HepG2 (cell line): ENCODE data around the gene ERF. TPM values are rescaled to one million over a fixed set of nuclear protein-coding genes. Genes with fewer than 3 reads are reported as not detected.

Experiments
- ATAC-seq: fragments of 200-7000 bp; cut with Tn5 transposase; 3 replicates; pipeline ENCODE4 v1.9.1; 2020; ENCODE audit warnings: mild to moderate bottlenecking, moderate library complexity
- BruUV-seq: library from RNA; stranded (reverse); fragments of 400-500 nt; replicated peaks from 2 replicates; lab custom pipeline; 2021; lab: Mats Ljungman, UMichigan
- CTCF ChIA-PET: fragments of 300-600 bp; formaldehyde crosslinking; extraction: SDS; loops from one replicate; lab custom pipeline; 2021; ENCODE audit warnings: low total read pairs, inconsistent platforms, low intra/inter-chr PET ratio; lab: Yijun Ruan, JAX
- POLR2A ChIA-PET: fragments of 350-600 bp; sonication (Branson Sonifier 250); formaldehyde crosslinking; loops from one replicate; lab custom pipeline; 2020; ENCODE audit warnings: antibody characterized with exemption, inconsistent platforms; lab: Yijun Ruan, JAX
- DNase-seq: peaks from one replicate; pipeline ENCODE4 v3.0.0-alpha.2; 2015; ENCODE audit warnings: low spot score
- FAIRE-seq: peaks from 3 replicates; lab custom pipeline; 2011; peaks lifted over from hg19 to GRCh38; lab: Jason Lieb, UNC
- H2AFZ ChIP-seq: one replicate; pipeline ENCODE4 v1.6.1; 2011; ENCODE audit warnings: low read length, inconsistent platforms
- H3K27ac ChIP-seq: fragments of 300-600 bp; 3 replicates; pipeline ENCODE4 v1.8.0; 2011; ENCODE audit warnings: mixed run types, mild to moderate bottlenecking, mixed read lengths, low read length, inconsistent platforms; ENCODE audit not compliant: insufficient read depth; ENCODE audit errors: extremely low read length
- H3K27me3 ChIP-seq, 2 experiments: fragments of 200-600 bp in 1 of 2; 2 replicates in 1 of 2; 3 replicates in 1 of 2; pipeline versions ENCODE4 v1.6.0 to v1.8.0; 2011; ENCODE audit warnings: low read length in 2 of 2, mild to moderate bottlenecking in 2 of 2, moderate library complexity in 2 of 2, inconsistent platforms in 1 of 2; ENCODE audit not compliant: insufficient read depth in 2 of 2, control insufficient read depth in 1 of 2
- H3K36me3 ChIP-seq, 2 experiments: fragments of 200-600 bp in 1 of 2; replicated peaks in 1 of 2; 2 replicates in 1 of 2; 3 replicates in 1 of 2; pipeline versions ENCODE4 v1.5.1 to v1.8.0; 2011; ENCODE audit warnings: low read length in 2 of 2, inconsistent platforms in 1 of 2; ENCODE audit not compliant: insufficient read depth in 2 of 2, control insufficient read depth in 1 of 2
- H3K4me1 ChIP-seq: 2 replicates; pipeline ENCODE4 v1.5.1; 2012; ENCODE audit warnings: low read length, inconsistent platforms; ENCODE audit not compliant: insufficient read depth
- H3K4me2 ChIP-seq: 2 replicates; pipeline ENCODE4 v1.6.0; 2011; ENCODE audit warnings: low read depth, low read length, inconsistent platforms
- H3K4me3 ChIP-seq, 3 experiments: fragments of 200-600 bp in 1 of 3; sonication (generic), shearing (Covaris generic) in 1 of 3; replicated peaks in 1 of 3; 2 replicates each; pipeline ENCODE4 v1.5.1; 2011 to 2016; ENCODE audit warnings: low read length in 3 of 3, inconsistent platforms in 2 of 3, low read depth in 2 of 3, mild to moderate bottlenecking in 2 of 3, control low read depth in 1 of 3, mixed read lengths in 1 of 3; ENCODE audit not compliant: insufficient read depth in 1 of 3
- H3K79me2 ChIP-seq: one replicate; pipeline ENCODE4 v1.6.1; 2011; ENCODE audit warnings: low read length, inconsistent platforms; ENCODE audit not compliant: insufficient read depth
- H3K9ac ChIP-seq: 2 replicates; pipeline ENCODE4 v1.6.0; 2011; ENCODE audit warnings: mild to moderate bottlenecking, low read depth, low read length, inconsistent platforms; ENCODE audit not compliant: insufficient read depth
- H3K9me3 ChIP-seq: 2 replicates; pipeline ENCODE4 v1.5.1; 2012; ENCODE audit warnings: mild to moderate bottlenecking, low read length
- H4K20me1 ChIP-seq: 2 replicates; pipeline ENCODE4 v1.6.0; 2011; ENCODE audit warnings: inconsistent platforms, mild to moderate bottlenecking, low read length, moderate library complexity; ENCODE audit not compliant: insufficient read depth
- BORCS8-MEF2B ChIP-seq: sonication (generic); formaldehyde crosslinking; IDR thresholded peaks from 2 replicates; pipeline ENCODE4 v1.8.0; 2022; ENCODE audit warnings: mild to moderate bottlenecking, missing genetic modification reagents
- DPF2 ChIP-seq: sonication (generic); formaldehyde crosslinking; IDR thresholded peaks from 2 replicates; pipeline ENCODE4 v1.4.0; 2020; ENCODE audit warnings: mild to moderate bottlenecking, low read depth, missing genetic modification reagents, borderline replicate concordance
- HNRNPUL1 ChIP-seq: fragments of 200-400 bp; formaldehyde crosslinking; IDR thresholded peaks from 2 replicates; pipeline ENCODE4 v1.6.1; 2017; ENCODE audit warnings: low read depth, mild to moderate bottlenecking, low read length, moderate library complexity
- PHF20 ChIP-seq: sonication (generic); formaldehyde crosslinking; IDR thresholded peaks from 2 replicates; pipeline ENCODE4 v1.5.0; 2020; ENCODE audit warnings: mild to moderate bottlenecking, missing genetic modification reagents
- POLR2AphosphoS2 ChIP-seq: IDR thresholded peaks from 2 replicates; pipeline ENCODE4 v1.6.1; 2011; ENCODE audit warnings: low read depth, low read length, improper control_type of control experiment
- RARA ChIP-seq: IDR thresholded peaks from 2 replicates; pipeline ENCODE4 v1.6.1; 2016; ENCODE audit warnings: missing genetic modification reagents, missing compliant biosample characterization
- RBFOX2 ChIP-seq: fragments of 200-400 bp; formaldehyde crosslinking; IDR thresholded peaks from 2 replicates; pipeline ENCODE4 v1.6.1; 2017; ENCODE audit warnings: low read depth, mild to moderate bottlenecking, low read length
- ZBTB38 ChIP-seq: sonication (generic); formaldehyde crosslinking; IDR thresholded peaks from 2 replicates; pipeline ENCODE4 v1.5.1; 2020; ENCODE audit warnings: mild to moderate bottlenecking, missing genetic modification reagents
- ZC3H13 ChIP-seq: sonication (generic); formaldehyde crosslinking; IDR thresholded peaks from 2 replicates; pipeline ENCODE4 v1.8.1; 2023; ENCODE audit warnings: mild to moderate bottlenecking, missing genetic modification reagents, moderate library complexity
- WGBS: methylation state at CpG from one replicate; pipeline ENCODE4 v1.1.6; 2017; ENCODE audit warnings: low lambda C conversion rate; 5-methylcytosine and 5-hydroxymethylcytosine counted together
- in situ Hi-C: cut with HindIII; loops from 2 replicates; pipeline ENCODE4 v1.10.0; 2017; ENCODE audit warnings: low pct_unique_long_range_greater_than_20kb; ENCODE audit not compliant: extremely low pct_ligation_motif_present
- intact Hi-C: fragments of 100-400 bp; cut with micrococcal nuclease; formaldehyde crosslinking; loops from one replicate; pipeline ENCODE4 v1.10.0; 2022; ENCODE audit not compliant: unreplicated experiment
- polyA plus RNA-seq, 8 experiments: library from polyadenylated mRNA; depleted of rRNA in 3 of 8; stranded (reverse) in 7 of 8; unstranded in 1 of 8; fragments of >200 nt; fragmentation: Illumina TruSeq in 4 of 8; extraction: Trizol in 4 of 8; gene quantifications; 2 replicates each; pipeline versions ENCODE4 v1.2.1 to v1.2.3, GENCODE V29; 2011 to 2016; ENCODE audit warnings: low read depth in 4 of 8, missing spikeins in 1 of 8, mixed read lengths in 1 of 8; ENCODE audit not compliant: insufficient read depth in 1 of 8
- total RNA-seq, 5 experiments: library from RNA; depleted of rRNA; stranded (reverse); fragments of >200 nt; fragmentation: Illumina TruSeq; extraction: Trizol; gene quantifications; 2 replicates each; pipeline ENCODE4 v1.2.3, GENCODE V29; 2016; ENCODE audit warnings: low read depth in 1 of 5
- TF ChIP-seq, protein P1 (sequence below): IDR thresholded peaks from 2 replicates; pipeline ENCODE4 v1.6.1; 2012; ENCODE audit warnings: inconsistent platforms
- TF ChIP-seq, protein P2 (sequence below): sonication (generic); formaldehyde crosslinking; conservative IDR thresholded peaks from 2 replicates; pipeline ENCODE4 v1.8.1; 2023; ENCODE audit warnings: missing genetic modification reagents

ERF gene
- total and polyA plus RNA-seq, 2 of the 13 experiments (the other 11 are each of a cell fraction or from before 2014, with no cell fraction given) = 67.1 to 69.9 TPM

DNA sequence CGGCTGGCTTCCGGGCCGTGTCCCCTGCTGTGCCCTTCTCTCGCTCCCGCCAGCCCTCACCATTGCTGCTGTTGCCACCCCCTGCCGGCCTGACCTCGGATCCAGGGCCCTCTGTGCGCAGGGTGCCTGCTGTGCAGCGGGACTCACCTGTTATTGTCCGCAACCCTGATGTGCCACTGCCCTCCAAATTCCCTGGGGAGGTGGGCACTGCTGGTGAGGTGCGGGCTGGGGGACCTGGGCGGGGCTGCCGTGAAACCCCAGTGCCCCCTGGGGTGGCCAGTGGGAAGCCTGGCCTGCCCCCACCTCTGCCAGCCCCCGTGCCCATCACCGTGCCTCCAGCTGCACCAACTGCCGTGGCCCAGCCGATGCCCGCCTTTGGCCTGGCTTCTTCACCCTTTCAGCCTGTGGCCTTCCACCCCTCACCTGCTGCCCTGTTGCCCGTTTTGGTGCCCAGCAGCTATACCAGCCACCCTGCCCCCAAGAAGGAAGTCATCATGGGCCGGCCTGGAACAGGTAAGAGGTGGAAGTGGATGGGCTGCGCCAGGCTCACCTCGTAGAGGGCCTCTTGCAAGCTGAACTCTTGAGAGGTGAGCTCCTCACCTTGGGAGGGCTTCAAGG, 19.2 kb upstream of the ERF start:
- no peak overlapping the region for H3K27ac ChIP-seq
- in situ Hi-C loops (no loop called here), intact Hi-C loops (no loop called here)
- peaks cover 41% of the 10 kb centered on the region for H3K4me1 ChIP-seq
- H3K79me2 ChIP-seq = peaks cover 19% of the 10 kb centered on the region
- POLR2A ChIA-PET = interaction anchor here (1.6 kb wide), 1 partner anchor 28 kb away, joined by 4 read pairs; no protein-coding TSS in a partner anchor
- DNase-seq (no peak), ATAC-seq (no peak), FAIRE-seq (no peak)
- CTCF ChIA-PET = no interaction called here
- H3K27me3 ChIP-seq = no peaks in the 10 kb centered on the region; a peak in 1 of 5 replicates
- no peak overlapping the region for H3K4me3 ChIP-seq
- no peaks in the 10 kb centered on the region for H3K9me3 ChIP-seq
- no peaks in the 10 kb centered on the region for H4K20me1 ChIP-seq
- BruUV-seq = no TSS peak
- H2AFZ ChIP-seq = no peak overlapping the region
- peaks cover 5 to 21% of the 10 kb centered on the region in 2 experiments; a peak in 4 of 5 replicates for H3K36me3 ChIP-seq
- no peak overlapping the region for H3K4me2 ChIP-seq
- WGBS = 97% methylated on average over 16 of the region's 22 CpGs
- no peak overlapping the region for H3K9ac ChIP-seq
- TF ChIP-seq BORCS8-MEF2B = no peak
- peak; percentile 69; the same call in 1 of the 2 replicates for TF ChIP-seq ZC3H13 (CRISPR knock-in tag)
- 0 out of 2 replicates have a peak, but pooled peaks have one; percentile 39 for TF ChIP-seq RBFOX2
- TF ChIP-seq HNRNPUL1 = no peak
- TF ChIP-seq RARA (CRISPR knock-in tag) = no peak

DNA sequence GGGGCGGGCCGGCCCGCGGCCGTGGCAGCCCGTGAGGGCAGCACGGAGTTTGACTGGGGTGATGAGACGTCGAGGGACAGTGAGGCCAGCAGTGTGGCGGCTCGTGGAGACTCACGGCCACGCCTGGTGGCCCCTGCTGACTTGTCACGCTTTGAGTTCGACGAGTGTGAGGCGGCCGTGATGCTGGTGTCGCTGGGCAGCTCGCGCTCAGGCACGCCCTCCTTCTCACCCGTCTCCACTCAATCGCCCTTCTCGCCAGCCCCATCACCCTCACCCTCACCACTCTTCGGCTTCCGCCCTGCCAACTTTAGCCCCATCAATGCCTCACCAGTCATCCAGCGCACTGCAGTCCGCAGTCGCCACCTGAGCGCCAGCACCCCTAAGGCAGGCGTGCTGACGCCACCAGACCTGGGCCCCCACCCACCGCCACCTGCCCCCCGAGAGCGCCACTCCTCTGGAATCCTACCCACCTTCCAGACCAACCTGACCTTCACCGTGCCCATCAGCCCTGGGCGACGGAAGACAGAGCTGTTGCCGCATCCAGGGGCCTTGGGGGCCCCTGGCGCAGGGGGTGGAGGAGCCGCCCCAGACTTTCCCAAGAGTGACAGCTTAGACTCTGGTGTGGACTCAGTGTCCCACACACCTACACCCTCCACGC, 18.6 kb upstream of the ERF start:
- ATAC-seq = no peak
- Histone ChIP-seq H3K4me1 (peaks cover 35% of the 10 kb centered on the region), H3K4me3 (no peak overlapping the region), H2AFZ (no peak overlapping the region), H3K36me3 (peaks cover 5 to 21% of the 10 kb centered on the region in 2 experiments; a peak in 4 of 5 replicates), H3K27ac (no peak overlapping the region), H4K20me1 (no peaks in the 10 kb centered on the region), H3K27me3 (no peaks in the 10 kb centered on the region; a peak in 1 of 5 replicates), H3K9me3 (no peaks in the 10 kb centered on the region), H3K4me2 (no peak overlapping the region), H3K9ac (no peak overlapping the region), H3K79me2 (peaks cover 19% of the 10 kb centered on the region)
- 98% methylated on average over 32 of the region's 43 CpGs for WGBS
- no TSS peak for BruUV-seq
- FAIRE-seq = no peak
- DNase-seq = no peak
- no peak for TF ChIP-seq POLR2AphosphoS2
- TF ChIP-seq, protein P1, sequence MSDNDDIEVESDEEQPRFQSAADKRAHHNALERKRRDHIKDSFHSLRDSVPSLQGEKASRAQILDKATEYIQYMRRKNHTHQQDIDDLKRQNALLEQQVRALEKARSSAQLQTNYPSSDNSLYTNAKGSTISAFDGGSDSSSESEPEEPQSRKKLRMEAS = no peak
- TF ChIP-seq ZBTB38 = no peak
- TF ChIP-seq RBFOX2 = peak; percentile 18; the same call in 1 of the 2 replicates
- TF ChIP-seq, protein P2, sequence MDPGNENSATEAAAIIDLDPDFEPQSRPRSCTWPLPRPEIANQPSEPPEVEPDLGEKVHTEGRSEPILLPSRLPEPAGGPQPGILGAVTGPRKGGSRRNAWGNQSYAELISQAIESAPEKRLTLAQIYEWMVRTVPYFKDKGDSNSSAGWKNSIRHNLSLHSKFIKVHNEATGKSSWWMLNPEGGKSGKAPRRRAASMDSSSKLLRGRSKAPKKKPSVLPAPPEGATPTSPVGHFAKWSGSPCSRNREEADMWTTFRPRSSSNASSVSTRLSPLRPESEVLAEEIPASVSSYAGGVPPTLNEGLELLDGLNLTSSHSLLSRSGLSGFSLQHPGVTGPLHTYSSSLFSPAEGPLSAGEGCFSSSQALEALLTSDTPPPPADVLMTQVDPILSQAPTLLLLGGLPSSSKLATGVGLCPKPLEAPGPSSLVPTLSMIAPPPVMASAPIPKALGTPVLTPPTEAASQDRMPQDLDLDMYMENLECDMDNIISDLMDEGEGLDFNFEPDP (CRISPR knock-in tag) = 0 out of 2 replicates have a peak, but pooled peaks have one; percentile 38
- no peak for TF ChIP-seq DPF2
- no peak for TF ChIP-seq PHF20 (CRISPR knock-in tag)
- ChIA-PET CTCF (no interaction called here), POLR2A (interaction anchor here (1.6 kb wide), 1 partner anchor 27 kb away, joined by 4 read pairs; no protein-coding TSS in a partner anchor)
- intact Hi-C loops = no loop called here
- in situ Hi-C loops = no loop called here
